ENCODE measurements around the gene RALB.
"Not testable (repeated sequence)": the region's sequence is repeated elsewhere in the genome, so short reads cannot be mapped to it uniquely, and the experiment has no call there.

Gene RALB

DNA sequence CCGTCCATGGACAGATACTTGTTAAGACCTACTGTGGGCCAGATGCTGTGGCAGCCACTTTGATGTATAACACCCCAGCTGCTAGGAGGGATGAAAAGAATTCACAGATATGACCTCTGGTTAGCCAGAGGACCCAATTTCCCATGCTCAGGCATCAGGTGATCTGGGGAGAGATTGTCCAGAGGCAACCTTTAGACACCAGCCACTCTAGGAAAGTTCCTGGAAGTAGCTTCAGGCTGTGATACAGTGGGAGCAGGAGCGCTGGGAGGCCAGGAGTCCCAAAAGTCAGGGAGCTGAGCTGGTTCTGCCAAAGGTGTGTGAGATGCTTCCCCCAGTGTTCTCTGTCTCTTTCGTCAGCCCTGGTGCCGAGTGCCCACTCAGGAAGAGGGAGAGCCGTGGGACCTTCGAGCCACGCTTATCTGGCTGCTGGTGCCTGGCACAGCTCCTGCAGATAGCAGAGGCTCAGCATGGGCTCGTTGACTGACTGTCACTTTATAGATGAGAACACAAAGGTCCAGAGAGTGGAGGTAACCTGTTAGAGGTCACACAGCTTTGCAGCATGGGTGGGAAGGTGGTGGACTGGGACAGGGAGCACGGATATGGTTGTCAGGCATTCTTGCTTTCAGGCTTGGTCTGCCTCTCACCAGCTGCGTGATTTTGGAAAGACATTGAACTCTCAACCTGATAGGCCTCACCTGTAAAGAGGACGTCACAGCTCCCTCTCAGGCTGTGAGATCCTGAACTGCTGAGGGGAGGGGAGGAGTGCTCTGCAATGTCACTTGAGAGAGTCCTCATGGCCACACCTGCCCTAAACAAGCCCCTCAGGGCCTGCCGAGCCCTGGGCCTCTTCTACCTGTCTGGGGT, 7.8 kb upstream of the RALB start:
- no peak for DNase-seq

GRCh38 chr2:120245520-120246332, 6.9 kb upstream of the RALB start:
- DNase-seq = no peak

- DNase-seq = no peak
Measured at GRCh38 chr2:120246546-120247300, 5.9 kb upstream of the RALB start.

DNA sequence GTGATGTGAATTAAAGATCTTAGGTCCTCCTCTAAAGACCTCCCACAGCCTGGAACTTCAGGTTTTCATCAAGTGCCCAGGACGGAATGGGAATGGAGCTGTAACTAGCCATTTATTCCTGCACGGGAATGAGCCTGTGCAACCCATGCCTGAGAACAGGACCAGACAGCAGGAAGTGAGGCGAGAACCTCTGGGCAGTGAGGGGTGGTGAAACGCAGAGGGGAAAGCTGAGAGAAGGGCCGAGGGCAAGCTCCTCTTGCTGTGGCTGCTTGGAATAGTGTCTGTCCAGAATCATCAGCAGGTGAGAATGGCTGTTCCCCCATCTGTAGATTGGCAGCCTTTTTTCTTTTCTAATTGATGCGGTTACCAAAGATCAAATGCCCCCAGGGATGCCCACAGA, 4.8 kb upstream of the RALB start:
- no peak for DNase-seq

DNA sequence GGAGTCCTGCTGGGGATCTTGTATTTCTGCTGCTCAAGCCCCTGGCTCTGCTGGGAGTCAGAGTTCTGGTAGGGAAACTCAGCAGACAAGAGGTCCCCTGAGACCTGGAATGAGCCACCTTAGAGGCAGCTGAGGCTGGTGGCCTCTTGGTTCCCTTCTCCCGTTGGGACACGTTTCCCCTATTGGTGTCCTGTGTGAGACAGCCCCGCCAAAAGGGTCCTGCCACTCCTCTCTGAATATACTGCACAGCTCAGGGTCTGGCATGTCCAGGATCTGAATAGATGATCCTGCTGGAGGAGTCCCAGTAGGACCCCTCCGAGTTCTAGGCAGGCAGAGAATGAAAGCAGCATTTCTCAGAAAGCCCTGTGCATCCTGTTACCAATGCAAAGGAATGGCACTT, 2.0 kb upstream of the RALB start:
- no peak for DNase-seq

DNA sequence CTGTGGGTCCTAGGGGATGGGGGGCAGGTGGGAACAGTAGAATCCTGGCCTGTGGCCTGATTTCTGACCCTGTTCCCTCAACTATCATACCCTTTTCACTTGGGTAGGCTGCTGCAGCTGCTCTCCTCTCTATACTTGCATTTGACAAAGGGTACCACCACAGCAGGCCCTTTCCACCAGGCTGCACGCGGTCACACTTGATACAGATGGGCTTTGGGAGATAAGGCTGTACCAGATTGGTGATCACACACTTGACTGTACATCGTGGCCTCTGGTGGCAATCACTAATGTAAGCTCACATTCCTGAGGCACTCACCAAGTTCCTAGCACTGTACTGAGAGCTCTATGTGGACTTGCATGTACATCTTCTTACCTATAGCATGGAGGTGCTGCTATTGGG, 1.6 kb upstream of the RALB start:
- no peak for DNase-seq

- no peak for DNase-seq
Measured at GRCh38 chr2:120251880-120252224, 800 bp upstream of the RALB start.

- DNase-seq = peak; percentile 40 to 51
Measured at GRCh38 chr2:120253021-120253882, 600 bp downstream of the RALB start.

DNA sequence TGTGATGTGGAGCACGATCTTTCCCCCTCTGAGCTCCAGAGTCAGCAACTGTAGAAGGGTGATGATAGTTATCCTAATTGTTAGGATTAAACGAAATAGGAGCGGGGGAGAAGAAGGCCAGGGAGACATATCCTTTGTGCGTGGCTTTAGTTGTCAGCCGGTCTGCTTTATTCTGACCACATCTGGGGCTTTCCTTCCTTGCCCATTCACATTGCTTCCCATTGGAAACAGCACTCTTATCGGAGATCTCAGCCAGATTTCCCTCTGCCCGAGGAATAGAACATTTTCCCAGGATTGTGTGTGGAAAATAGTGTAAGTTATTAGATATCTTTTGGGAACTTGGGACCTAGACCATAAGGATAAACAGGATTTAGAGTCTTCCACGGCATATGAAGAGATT, 1.5 kb downstream of the RALB start:
- DNase-seq = no peak

GRCh38 chr2:120255071-120255470, 2.4 kb downstream of the RALB start:
- DNase-seq = no peak

DNA sequence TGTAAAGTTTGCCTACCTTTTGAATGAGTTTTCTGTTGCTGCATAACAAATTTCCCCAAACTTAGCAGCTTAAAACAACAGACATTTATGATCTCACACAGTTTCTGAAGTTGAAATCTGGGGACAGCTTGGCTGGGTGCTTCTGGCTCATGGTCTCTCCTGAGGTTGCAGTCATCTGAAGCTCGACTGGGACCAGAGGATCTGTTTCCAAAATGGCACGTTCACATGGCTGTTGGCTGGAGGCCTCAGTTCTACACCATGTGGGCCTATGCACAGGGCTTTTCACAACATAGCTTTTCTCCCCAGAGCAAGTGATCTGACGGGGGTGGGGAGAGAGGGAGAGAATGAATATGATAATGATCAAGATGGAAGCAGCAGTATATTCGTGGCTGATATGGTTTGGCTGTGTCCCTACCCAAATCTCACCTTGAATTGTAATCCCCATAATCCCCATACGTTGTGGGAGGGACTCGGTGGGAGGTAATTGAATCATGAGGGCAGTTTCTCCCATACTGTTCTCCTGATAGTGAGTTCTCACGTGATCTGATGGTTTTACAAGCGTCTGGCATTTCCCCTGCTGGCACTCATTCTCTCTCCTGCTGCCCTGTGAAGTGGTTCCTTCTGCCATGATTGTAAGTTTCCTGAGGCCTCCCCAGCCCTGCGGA, 3.5 kb downstream of the RALB start:
- DNase-seq = no peak

- no peak for DNase-seq
Measured at GRCh38 chr2:120256651-120257000, 4.0 kb downstream of the RALB start.

DNA sequence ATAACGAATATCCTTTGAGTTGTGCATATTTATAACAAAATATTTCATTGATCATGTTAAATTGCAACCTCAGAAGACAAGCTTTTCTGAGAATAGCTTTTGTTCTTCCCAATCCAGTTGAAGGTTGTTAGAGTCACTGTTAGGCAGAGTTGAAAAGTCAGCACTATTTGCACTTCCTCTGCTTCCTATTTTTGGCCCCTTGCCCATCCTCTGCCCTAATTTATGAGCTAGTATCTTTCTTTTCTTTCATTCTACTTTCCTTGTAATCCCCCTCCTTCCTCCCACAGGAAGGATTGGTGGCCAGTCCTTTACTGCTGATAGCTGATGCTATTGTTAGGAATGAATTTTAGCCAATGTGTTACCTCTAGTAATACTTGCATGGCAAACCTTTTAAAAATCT, 4.9 kb downstream of the RALB start:
- DNase-seq = no peak

- no peak for DNase-seq
Measured at GRCh38 chr2:120258196-120258595, 5.5 kb downstream of the RALB start.

GRCh38 chr2:120259939-120260338, 7.3 kb downstream of the RALB start:
- DNase-seq = not testable (repeated sequence)

DNA sequence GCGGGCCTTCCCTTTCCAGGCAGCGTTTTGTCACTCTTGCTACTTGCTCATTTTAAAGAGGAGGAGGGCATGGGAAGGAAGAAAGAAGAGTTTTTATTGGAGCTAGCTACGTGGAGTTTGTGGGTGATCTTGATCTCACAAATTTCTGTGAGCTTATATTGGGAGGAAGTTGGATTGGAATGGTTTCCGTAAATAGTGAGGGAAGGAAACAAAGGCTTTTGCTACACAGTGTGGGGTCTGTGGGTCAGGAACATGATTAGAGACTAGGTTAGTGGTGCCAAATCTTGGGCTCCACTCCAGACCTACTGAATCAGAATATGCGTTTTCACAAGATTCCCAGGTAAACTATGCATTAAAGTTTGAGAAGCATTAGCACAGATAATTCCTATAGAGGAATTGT, 8.1 kb downstream of the RALB start:
- no peak for DNase-seq

DNA sequence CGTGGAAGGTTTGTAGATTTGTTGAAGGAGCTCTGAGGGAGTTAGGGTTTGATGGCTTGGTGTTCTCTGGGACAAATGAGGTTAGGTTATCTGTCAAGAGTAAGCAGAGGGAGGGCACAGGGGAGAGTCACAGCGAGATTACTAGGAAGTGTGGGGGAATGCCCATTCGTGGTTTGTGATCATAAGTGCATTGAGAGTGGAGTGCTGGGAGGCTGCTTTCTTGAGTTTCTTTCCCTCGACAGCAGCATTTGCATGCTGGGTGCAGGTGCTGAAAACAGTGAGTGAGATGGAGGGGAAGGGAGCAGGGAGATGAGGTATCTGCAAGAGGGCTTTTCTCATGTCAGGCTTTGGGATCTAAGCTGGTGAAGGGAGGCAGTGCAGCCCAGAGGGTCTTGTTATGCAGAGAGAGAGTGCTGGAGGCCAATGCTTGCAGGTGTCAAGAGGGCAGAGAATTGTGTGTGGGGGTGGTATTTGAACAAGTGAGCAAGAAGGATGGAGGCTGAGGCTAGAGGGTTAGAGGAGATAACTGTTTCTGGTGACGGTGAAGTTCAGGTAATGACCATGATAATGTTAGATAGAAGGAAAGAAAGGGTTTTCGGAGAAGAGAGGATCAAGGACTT, 8.8 kb downstream of the RALB start:
- peak; percentile 62 to 72 for DNase-seq

GRCh38 chr2:120262150-120262549, 9.5 kb downstream of the RALB start:
- DNase-seq = no peak

DNA sequence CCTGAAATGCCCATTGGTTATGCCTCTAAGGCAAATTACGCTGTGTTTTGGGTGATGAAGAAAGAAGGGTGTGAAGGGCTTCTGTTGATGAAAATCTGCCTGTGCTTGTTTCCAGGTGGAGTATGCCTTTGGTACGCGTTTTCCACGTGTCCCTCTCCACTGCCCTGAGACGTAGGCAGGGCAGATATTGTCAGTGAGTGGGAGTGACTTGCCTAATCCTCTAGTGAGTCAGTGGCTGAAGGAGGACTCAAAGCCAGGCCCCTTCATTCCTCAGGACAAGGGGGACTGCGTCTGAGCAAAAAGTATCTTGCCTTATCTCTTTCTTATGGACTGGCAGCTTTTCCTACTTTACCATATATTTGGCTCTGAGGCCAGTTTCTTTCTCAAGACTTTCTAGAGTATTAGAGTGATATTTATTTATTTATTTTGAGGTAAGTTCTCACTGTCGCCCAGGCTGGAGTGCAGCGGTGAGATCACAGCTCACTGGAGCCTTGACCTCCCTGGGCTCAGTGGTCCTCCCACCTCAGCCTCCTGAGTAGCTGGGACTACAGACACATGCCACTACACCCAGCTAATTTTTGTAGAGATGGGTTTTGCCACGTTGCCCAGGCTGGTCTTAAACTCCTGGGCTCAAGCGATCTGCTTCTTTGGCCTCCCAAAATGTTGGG, 10.2 kb downstream of the RALB start:
- DNase-seq = no peak

DNA sequence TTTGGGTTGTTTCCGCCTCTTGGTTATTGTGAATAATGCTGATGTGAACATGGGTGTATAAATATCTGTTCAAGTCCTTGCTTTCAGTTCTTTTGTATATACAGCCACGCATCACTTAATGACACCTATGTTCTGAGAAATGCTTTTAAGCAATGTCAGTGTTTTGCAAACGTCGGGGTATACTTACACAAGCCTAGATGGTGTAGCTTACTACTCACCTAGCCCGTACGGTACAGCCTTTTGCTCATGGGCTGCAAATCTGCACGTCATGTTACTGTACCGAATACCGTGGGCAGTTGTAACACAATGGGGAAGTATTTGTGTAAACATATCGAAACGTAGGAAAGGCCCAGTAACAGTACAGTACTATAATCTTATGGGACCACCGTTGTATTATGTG, 12.4 kb downstream of the RALB start:
- no peak for DNase-seq

DNA sequence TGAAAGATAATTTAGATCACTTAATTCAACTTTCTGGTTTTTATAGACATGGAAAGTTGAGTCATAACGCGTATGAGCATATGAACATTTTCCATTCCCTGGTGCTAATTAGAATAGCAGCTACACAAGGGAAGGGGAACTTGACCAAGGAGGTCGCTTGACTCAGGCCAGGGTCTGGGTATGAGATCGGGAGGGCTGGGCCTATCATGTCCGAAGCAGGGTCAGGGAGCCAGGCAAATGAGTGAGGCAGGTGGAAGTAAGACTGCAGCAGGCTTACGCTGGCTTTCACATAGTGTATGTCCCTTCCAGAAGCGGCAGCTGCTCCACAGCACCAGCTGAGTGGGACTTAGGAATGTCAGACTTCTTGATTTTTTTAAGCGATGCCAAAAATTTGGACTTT, 14.7 kb downstream of the RALB start:
- DNase-seq = no peak

All from activated CD4-positive, alpha-beta T cell treated with anti-CD3 and anti-CD28 coated beads, Interleukin-2, amount 50 U/mL, for 48 hours (primary cell).